Tibial nerve (tissue), 4 donors: Measurements from ENCODE around the gene ESYT3. TPM values are rescaled to one million over a fixed set of nuclear protein-coding genes. Genes with fewer than 3 reads are reported as not detected.
A peak's percentile ranks its signal among the peaks of the same experiment; 100 is the strongest.

Experiments used
- DNase-seq, 2 donors: peaks; one replicate each; pipeline ENCODE4 v3.0.0-alpha.2; 2019; ENCODE audit warnings: low spot score in 2 of 2
- H3K27ac ChIP-seq, 4 donors: fragments of 200-600 bp; sonication (generic) in 3 of 4; one replicate each; pipeline ENCODE4 v1.5.1; 2017 to 2019; ENCODE audit warnings: mild to moderate bottlenecking in 1 of 4
- H3K27me3 ChIP-seq, 2 donors: fragments of 200-600 bp; sonication (generic) in 1 of 2; one replicate each; pipeline versions ENCODE4 v1.5.1 to v1.6.0; 2017 to 2019
- H3K36me3 ChIP-seq, 3 donors: fragments of 200-600 bp; sonication (generic); one replicate each; pipeline ENCODE4 v1.5.1; 2018 to 2019
- H3K4me1 ChIP-seq, 4 donors: fragments of 200-600 bp; sonication (generic) in 3 of 4; one replicate each; pipeline ENCODE4 v1.5.1; 2017 to 2019
- H3K4me3 ChIP-seq, 4 donors: fragments of 200-600 bp; sonication (generic) in 3 of 4; one replicate each; pipeline ENCODE4 v1.5.1; 2017 to 2019; ENCODE audit warnings: mild to moderate bottlenecking in 1 of 4, moderate library complexity in 1 of 4
- H3K9me3 ChIP-seq, 4 donors: fragments of 200-600 bp; sonication (generic) in 3 of 4; one replicate each; pipeline ENCODE4 v1.5.1; 2017 to 2019
- CTCF ChIP-seq, 5 experiments: fragments of 200-600 bp in 3 of 5; fragments of 450-650 bp in 2 of 5; sonication (generic) in 3 of 5; IDR thresholded peaks; one replicate each; pipeline ENCODE4 v1.5.1; 2016 to 2019; ENCODE audit warnings: antibody characterized with exemption in 5 of 5, mild to moderate bottlenecking in 3 of 5, moderate library complexity in 2 of 5
- EP300 ChIP-seq, 2 donors: sonication (generic); formaldehyde crosslinking; IDR thresholded peaks; one replicate each; pipeline ENCODE4 v1.6.1; 2017; ENCODE audit warnings: antibody characterized with exemption in 2 of 2, mild to moderate bottlenecking in 1 of 2
- POLR2A ChIP-seq, 2 donors: fragments of 450-650 bp; IDR thresholded peaks; one replicate each; pipeline ENCODE4 v1.6.1; 2017; ENCODE audit warnings: antibody characterized with exemption in 2 of 2, mild to moderate bottlenecking in 2 of 2, moderate library complexity in 2 of 2
- WGBS, 2 donors: methylation state at CpG; one replicate each; pipeline ENCODE4 v1.1.5; 2018; 5-methylcytosine and 5-hydroxymethylcytosine counted together
- total RNA-seq, 4 donors: library from RNA; depleted of rRNA; stranded (reverse); fragments of >200 nt; gene quantifications; one replicate each; pipeline ENCODE4 v1.1.0, GENCODE V29; 2016

ESYT3 gene
- 1 to 10 TPM; 6.9 to 9.4 (median 7.6) TPM for total RNA-seq

- Histone ChIP-seq H3K4me1 (peaks cover 0 to 26% (median 14%) of the 10 kb centered on the region in 4 donors), H3K4me3 (peak within 1 kb of the TSS; percentile 39 to 62 (median 46)), H3K27ac (peak within 1 kb of the TSS in 1 of 4 donors; percentile 9), H3K27me3 (peaks cover 0 to 43% of the 10 kb centered on the region in 2 donors), H3K36me3 (no peaks in the 10 kb centered on the region), H3K9me3 (no peaks in the 10 kb centered on the region)
- peak; percentile 45 to 51 for DNase-seq
- WGBS, 2 donors = 3 to 5% methylated on average over 19 to 34 of the region's 54 CpGs
- TF ChIP-seq EP300 (IDR thresholded peaks at IDR 0.05) (no peak), POLR2A (IDR thresholded peaks at IDR 0.05) (peak in 1 of 2 donors; percentile 47)
These were observed at the start of gene ESYT3 for GRCh38 chr3:138434276-138434874. Gene ESYT3, plus strand, starts transcription at chr3:138434616. Its CDS starts 183 bp downstream, at chr3:138434799.

- H3K36me3 ChIP-seq = peaks cover 0 to 7% (median 0%) of the 10 kb centered on the region in 3 donors
- H3K9me3 ChIP-seq = no peaks in the 10 kb centered on the region
- H3K4me3 ChIP-seq = no peak overlapping the region
- 65 to 68% methylated on average over 5 of the region's 5 CpGs for WGBS, 2 donors
- H3K27ac ChIP-seq = peak overlapping the region in 3 of 4 donors; percentile 41 to 94 (median 86)
- TF ChIP-seq POLR2A (IDR thresholded peaks at IDR 0.05) (no peak), EP300 (IDR thresholded peaks at IDR 0.05) (no peak), CTCF (IDR thresholded peaks at IDR 0.05) (no peak)
- peaks cover 0 to 85% (median 56%) of the 10 kb centered on the region in 4 donors for H3K4me1 ChIP-seq
- DNase-seq = no peak
- no peaks in the 10 kb centered on the region for H3K27me3 ChIP-seq
These were observed 49.4 kb upstream of the ESYT3 start for GRCh38 chr3:138384976-138385375.

- no peak for TF ChIP-seq POLR2A (IDR thresholded peaks at IDR 0.05)
- no peak for TF ChIP-seq CTCF (IDR thresholded peaks at IDR 0.05)
- no peak for TF ChIP-seq EP300 (IDR thresholded peaks at IDR 0.05)
- Histone ChIP-seq H3K9me3 (no peaks in the 10 kb centered on the region), H3K4me3 (no peak overlapping the region), H3K27me3 (no peaks in the 10 kb centered on the region), H3K4me1 (peaks cover 0 to 71% (median 27%) of the 10 kb centered on the region in 4 donors), H3K36me3 (peaks cover 0 to 11% (median 0%) of the 10 kb centered on the region in 3 donors), H3K27ac (peak overlapping the region in 3 of 4 donors; percentile 11 to 84 (median 79))
- WGBS, 2 donors = 69 to 73% methylated on average over 6 of the region's 6 CpGs
- no peak for DNase-seq
These were observed 45.2 kb upstream of the ESYT3 start for GRCh38 chr3:138389144-138389601.

GRCh38 chr3:138389841-138390581 lies 44.4 kb upstream of the ESYT3 start:
- H3K4me3 ChIP-seq = no peak overlapping the region
- DNase-seq = no peak

GRCh38 chr3:138390582-138390932 lies 43.9 kb upstream of the ESYT3 start:
- Histone ChIP-seq H3K27ac (peak overlapping the region; percentile 17 to 84 (median 55)), H3K27me3 (no peaks in the 10 kb centered on the region), H3K4me3 (no peak overlapping the region), H3K36me3 (peaks cover 0 to 11% (median 0%) of the 10 kb centered on the region in 3 donors), H3K4me1 (peaks cover 0 to 70% (median 18%) of the 10 kb centered on the region in 4 donors), H3K9me3 (no peaks in the 10 kb centered on the region)
- WGBS, 2 donors = 74 to 89% methylated on average over 2 of the region's 2 CpGs
- DNase-seq = no peak
- no peak for TF ChIP-seq CTCF (IDR thresholded peaks at IDR 0.05)
- TF ChIP-seq POLR2A (IDR thresholded peaks at IDR 0.05) = no peak
- no peak for TF ChIP-seq EP300 (IDR thresholded peaks at IDR 0.05)

More at GRCh38 chr3:138389841-138390581, 44.4 kb upstream of the ESYT3 start:
- TF ChIP-seq CTCF (IDR thresholded peaks at IDR 0.05) (no peak), EP300 (IDR thresholded peaks at IDR 0.05) (peak in 1 of 2 donors; percentile 35)
- peak overlapping the region; percentile 17 to 84 (median 55) for H3K27ac ChIP-seq
- H3K4me1 ChIP-seq = peaks cover 0 to 70% (median 20%) of the 10 kb centered on the region in 4 donors
- H3K36me3 ChIP-seq = peaks cover 0 to 11% (median 0%) of the 10 kb centered on the region in 3 donors
- 48 to 52% methylated on average over 9 of the region's 9 CpGs for WGBS, 2 donors
- no peaks in the 10 kb centered on the region for H3K27me3 ChIP-seq
- H3K9me3 ChIP-seq = no peaks in the 10 kb centered on the region
